ENCODE measurements around the gene C3orf20.

C3orf20 gene

GRCh38 chr3:14721126-14721864 lies 46.4 kb downstream of the C3orf20 start:
- Histone ChIP-seq H3K4me3 (ENCODE audit: low read depth, low read length) (no peak overlapping the region), H3K79me2 (ENCODE audit: control insufficient read depth, insufficient read depth, low read length, unreplicated experiment) (no peaks in the 10 kb centered on the region), H3K36me3 (ENCODE audit: insufficient read depth, low read length) (no peaks in the 10 kb centered on the region), H2AFZ (ENCODE audit: low read length, unreplicated experiment) (no peak overlapping the region), H3K27me3 (ENCODE audit: insufficient read depth, low read length) (no peaks in the 10 kb centered on the region), H3K27ac (ENCODE audit: low read depth, low read length) (no peak overlapping the region), H3K4me1 (ENCODE audit: control insufficient read depth, insufficient read depth, low read length, unreplicated experiment) (peaks cover 3% of the 10 kb centered on the region)

DNA sequence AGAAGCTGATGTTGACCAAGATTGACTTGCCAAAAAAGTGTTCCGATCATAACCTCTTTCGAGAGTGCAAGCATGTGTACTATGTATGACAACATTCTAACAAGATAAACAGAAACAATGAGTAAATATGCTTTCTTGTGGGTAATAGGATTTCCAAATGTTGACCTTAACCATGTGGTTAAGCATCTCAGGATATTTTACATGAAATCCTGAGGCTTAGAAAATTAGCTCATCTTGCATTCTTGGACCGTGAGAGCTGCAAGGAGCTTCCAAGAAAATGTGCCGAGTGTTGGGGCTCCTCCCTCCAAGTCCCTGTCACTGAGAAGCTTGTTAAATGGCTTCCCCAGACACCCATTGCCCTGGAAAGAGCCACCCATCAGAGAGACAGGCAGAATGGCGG lies 50.1 kb downstream of the C3orf20 start:
- no peak overlapping the region for H2AFZ ChIP-seq (ENCODE audit: low read length, unreplicated experiment)
- H3K27me3 ChIP-seq (ENCODE audit: insufficient read depth, low read length) = no peaks in the 10 kb centered on the region
- no peak overlapping the region for H3K4me3 ChIP-seq (ENCODE audit: low read depth, low read length)
- H3K4me1 ChIP-seq (ENCODE audit: control insufficient read depth, insufficient read depth, low read length, unreplicated experiment) = peaks cover 3% of the 10 kb centered on the region
- no peak overlapping the region for H3K27ac ChIP-seq (ENCODE audit: low read depth, low read length)
- no peaks in the 10 kb centered on the region for H3K36me3 ChIP-seq (ENCODE audit: insufficient read depth, low read length)
- no peaks in the 10 kb centered on the region for H3K79me2 ChIP-seq (ENCODE audit: control insufficient read depth, insufficient read depth, low read length, unreplicated experiment)

- Histone ChIP-seq H3K79me2 (ENCODE audit: control insufficient read depth, insufficient read depth, low read length, unreplicated experiment) (no peaks in the 10 kb centered on the region), H2AFZ (ENCODE audit: low read length, unreplicated experiment) (no peak overlapping the region), H3K27ac (ENCODE audit: low read depth, low read length) (no peak overlapping the region), H3K4me1 (ENCODE audit: control insufficient read depth, insufficient read depth, low read length, unreplicated experiment) (peaks cover 3% of the 10 kb centered on the region), H3K4me3 (ENCODE audit: low read depth, low read length) (no peak overlapping the region), H3K27me3 (ENCODE audit: insufficient read depth, low read length) (no peaks in the 10 kb centered on the region), H3K36me3 (ENCODE audit: insufficient read depth, low read length) (no peaks in the 10 kb centered on the region)
Observed at GRCh38 chr3:14725564-14726440, 50.9 kb downstream of the C3orf20 start.

DNA sequence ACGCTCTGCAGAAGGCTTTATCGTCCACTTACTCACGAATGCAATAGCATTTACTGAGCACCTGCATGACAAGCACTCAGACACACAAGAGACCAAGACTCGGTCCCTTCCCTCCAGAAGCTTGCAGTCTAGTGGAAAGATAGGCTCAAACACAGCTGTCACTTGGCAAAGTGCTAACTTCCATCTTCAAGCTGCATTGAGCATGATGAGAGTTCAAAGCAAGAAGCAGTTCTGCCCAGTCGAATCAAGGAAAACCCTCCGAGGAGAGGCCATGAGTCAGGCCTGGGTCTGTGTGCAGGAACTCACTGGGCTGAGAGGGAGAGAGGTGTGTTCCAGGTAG lies 51.5 kb downstream of the C3orf20 start:
- Histone ChIP-seq H3K79me2 (ENCODE audit: control insufficient read depth, insufficient read depth, low read length, unreplicated experiment) (no peaks in the 10 kb centered on the region), H3K36me3 (ENCODE audit: insufficient read depth, low read length) (no peaks in the 10 kb centered on the region), H3K27me3 (ENCODE audit: insufficient read depth, low read length) (no peaks in the 10 kb centered on the region), H3K4me3 (ENCODE audit: low read depth, low read length) (no peak overlapping the region), H3K27ac (ENCODE audit: low read depth, low read length) (no peak overlapping the region), H2AFZ (ENCODE audit: low read length, unreplicated experiment) (no peak overlapping the region), H3K4me1 (ENCODE audit: control insufficient read depth, insufficient read depth, low read length, unreplicated experiment) (peaks cover 3% of the 10 kb centered on the region)

GRCh38 chr3:14728113-14728512 lies 53.2 kb downstream of the C3orf20 start:
- H3K4me3 ChIP-seq (ENCODE audit: low read depth, low read length) = no peak overlapping the region
- no peaks in the 10 kb centered on the region for H3K27me3 ChIP-seq (ENCODE audit: insufficient read depth, low read length)
- no peaks in the 10 kb centered on the region for H3K36me3 ChIP-seq (ENCODE audit: insufficient read depth, low read length)
- no peaks in the 10 kb centered on the region for H3K79me2 ChIP-seq (ENCODE audit: control insufficient read depth, insufficient read depth, low read length, unreplicated experiment)
- peaks cover 3% of the 10 kb centered on the region for H3K4me1 ChIP-seq (ENCODE audit: control insufficient read depth, insufficient read depth, low read length, unreplicated experiment)
- no peak overlapping the region for H2AFZ ChIP-seq (ENCODE audit: low read length, unreplicated experiment)
- H3K27ac ChIP-seq (ENCODE audit: low read depth, low read length) = no peak overlapping the region

GRCh38 chr3:14730703-14731382 lies 55.9 kb downstream of the C3orf20 start:
- Histone ChIP-seq H3K79me2 (ENCODE audit: control insufficient read depth, insufficient read depth, low read length, unreplicated experiment) (no peaks in the 10 kb centered on the region), H3K27me3 (ENCODE audit: insufficient read depth, low read length) (no peaks in the 10 kb centered on the region), H3K4me1 (ENCODE audit: control insufficient read depth, insufficient read depth, low read length, unreplicated experiment) (no peaks in the 10 kb centered on the region), H3K27ac (ENCODE audit: low read depth, low read length) (no peak overlapping the region), H3K36me3 (ENCODE audit: insufficient read depth, low read length) (no peaks in the 10 kb centered on the region), H2AFZ (ENCODE audit: low read length, unreplicated experiment) (no peak overlapping the region), H3K4me3 (ENCODE audit: low read depth, low read length) (no peak overlapping the region)

DNA sequence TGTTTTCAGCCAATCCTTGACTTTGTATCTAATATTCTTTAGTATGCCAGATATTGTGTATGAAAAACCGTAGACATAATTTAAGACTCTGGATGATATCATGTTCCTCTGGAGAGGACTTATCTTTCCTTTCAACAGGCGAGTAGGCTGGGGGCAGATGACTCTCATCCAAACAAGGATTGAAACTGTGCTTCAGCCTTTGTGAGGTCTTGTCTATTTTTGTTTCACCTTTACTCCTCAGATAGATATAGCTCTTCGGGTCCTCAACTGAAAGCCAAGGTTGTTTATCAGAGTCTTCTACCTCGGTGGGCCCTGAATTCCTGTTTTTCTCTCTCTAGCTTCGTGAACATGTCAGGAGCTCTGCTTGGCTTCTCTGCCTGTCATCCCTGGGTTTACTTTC lies 66.0 kb downstream of the C3orf20 start:
- no peak overlapping the region for H2AFZ ChIP-seq (ENCODE audit: low read length, unreplicated experiment)
- H3K27ac ChIP-seq (ENCODE audit: low read depth, low read length) = no peak overlapping the region
- no peaks in the 10 kb centered on the region for H3K4me1 ChIP-seq (ENCODE audit: control insufficient read depth, insufficient read depth, low read length, unreplicated experiment)
- no peaks in the 10 kb centered on the region for H3K36me3 ChIP-seq (ENCODE audit: insufficient read depth, low read length)
- no peak overlapping the region for H3K4me3 ChIP-seq (ENCODE audit: low read depth, low read length)
- H3K79me2 ChIP-seq (ENCODE audit: control insufficient read depth, insufficient read depth, low read length, unreplicated experiment) = no peaks in the 10 kb centered on the region
- H3K27me3 ChIP-seq (ENCODE audit: insufficient read depth, low read length) = peaks cover 34% of the 10 kb centered on the region

DNA sequence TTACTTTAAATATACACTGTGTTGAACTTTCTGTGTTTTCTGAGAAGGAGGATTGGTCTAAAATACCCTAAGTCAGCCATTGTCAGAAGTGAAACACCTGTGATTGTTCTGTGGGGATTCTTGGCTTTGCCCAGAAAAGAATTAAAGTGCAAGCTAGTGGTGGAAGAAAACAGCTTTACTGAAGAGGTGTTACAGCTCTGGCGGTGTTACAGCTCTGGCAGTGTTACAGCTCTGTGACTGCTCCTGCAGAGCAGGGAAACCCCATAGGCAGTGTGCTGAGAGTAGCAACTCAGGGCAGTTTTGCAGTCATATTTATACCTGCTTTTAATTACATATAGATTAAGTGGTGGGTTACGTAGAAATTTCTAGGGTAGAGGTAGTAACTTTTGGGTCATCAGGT lies 66.6 kb downstream of the C3orf20 start:
- no peaks in the 10 kb centered on the region for H3K36me3 ChIP-seq (ENCODE audit: insufficient read depth, low read length)
- H3K27me3 ChIP-seq (ENCODE audit: insufficient read depth, low read length) = peaks cover 39% of the 10 kb centered on the region
- no peaks in the 10 kb centered on the region for H3K4me1 ChIP-seq (ENCODE audit: control insufficient read depth, insufficient read depth, low read length, unreplicated experiment)
- no peaks in the 10 kb centered on the region for H3K79me2 ChIP-seq (ENCODE audit: control insufficient read depth, insufficient read depth, low read length, unreplicated experiment)
- H2AFZ ChIP-seq (ENCODE audit: low read length, unreplicated experiment) = no peak overlapping the region
- no peak overlapping the region for H3K27ac ChIP-seq (ENCODE audit: low read depth, low read length)
- no peak overlapping the region for H3K4me3 ChIP-seq (ENCODE audit: low read depth, low read length)

DNA sequence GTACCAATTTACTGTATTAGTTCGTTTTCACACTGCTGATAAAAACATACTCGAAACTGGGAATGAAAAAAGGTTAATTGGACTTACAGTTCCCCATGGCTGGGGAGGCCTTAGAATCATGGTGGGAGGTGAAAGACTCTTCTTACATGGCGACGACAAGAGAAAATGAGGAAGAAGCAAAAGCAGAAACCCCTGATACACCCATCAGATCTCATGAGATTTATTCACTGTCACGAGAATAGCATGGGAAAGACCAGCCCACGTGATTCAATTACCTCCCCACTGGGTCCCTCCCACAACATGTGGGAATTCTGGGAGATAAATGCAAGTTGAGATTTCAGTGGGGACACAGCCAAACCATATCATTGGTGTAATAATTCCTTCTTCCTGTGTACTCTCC lies 69.6 kb downstream of the C3orf20 start:
- Histone ChIP-seq H3K79me2 (ENCODE audit: control insufficient read depth, insufficient read depth, low read length, unreplicated experiment) (no peaks in the 10 kb centered on the region), H2AFZ (ENCODE audit: low read length, unreplicated experiment) (no peak overlapping the region), H3K4me3 (ENCODE audit: low read depth, low read length) (no peak overlapping the region), H3K36me3 (ENCODE audit: insufficient read depth, low read length) (no peaks in the 10 kb centered on the region), H3K27me3 (ENCODE audit: insufficient read depth, low read length) (peaks cover 64% of the 10 kb centered on the region), H3K4me1 (ENCODE audit: control insufficient read depth, insufficient read depth, low read length, unreplicated experiment) (no peaks in the 10 kb centered on the region), H3K27ac (ENCODE audit: low read depth, low read length) (no peak overlapping the region)

- H3K27ac ChIP-seq (ENCODE audit: low read depth, low read length) = no peak overlapping the region
- no peaks in the 10 kb centered on the region for H3K79me2 ChIP-seq (ENCODE audit: control insufficient read depth, insufficient read depth, low read length, unreplicated experiment)
- no peaks in the 10 kb centered on the region for H3K4me1 ChIP-seq (ENCODE audit: control insufficient read depth, insufficient read depth, low read length, unreplicated experiment)
- no peak overlapping the region for H2AFZ ChIP-seq (ENCODE audit: low read length, unreplicated experiment)
- no peak overlapping the region for H3K4me3 ChIP-seq (ENCODE audit: low read depth, low read length)
- H3K27me3 ChIP-seq (ENCODE audit: insufficient read depth, low read length) = peaks cover 63% of the 10 kb centered on the region
- H3K36me3 ChIP-seq (ENCODE audit: insufficient read depth, low read length) = no peaks in the 10 kb centered on the region
Observed at GRCh38 chr3:14750650-14751049, 75.7 kb downstream of the C3orf20 start.

Measured in ACC112 (cell line).